LNCaP clone FGC (cell line): ENCODE measurements around the gene LRTM1.

Source experiments
- DNase-seq: peaks from one replicate; pipeline ENCODE4 v3.0.0-alpha.2; 2011; ENCODE audit warnings: low read depth
- H3K4me3 ChIP-seq: 2 replicates; pipeline ENCODE4 v1.5.1; 2011; ENCODE audit warnings: mild to moderate bottlenecking, low read depth, low read length, control low read depth
- TF ChIP-seq, protein P1 (sequence below): IDR thresholded peaks from 2 replicates; pipeline ENCODE4 v1.5.1; 2012; ENCODE audit warnings: mild to moderate bottlenecking; ENCODE audit not compliant: control insufficient read depth, insufficient read depth; ENCODE audit errors: extremely low read depth

LRTM1 gene

DNA sequence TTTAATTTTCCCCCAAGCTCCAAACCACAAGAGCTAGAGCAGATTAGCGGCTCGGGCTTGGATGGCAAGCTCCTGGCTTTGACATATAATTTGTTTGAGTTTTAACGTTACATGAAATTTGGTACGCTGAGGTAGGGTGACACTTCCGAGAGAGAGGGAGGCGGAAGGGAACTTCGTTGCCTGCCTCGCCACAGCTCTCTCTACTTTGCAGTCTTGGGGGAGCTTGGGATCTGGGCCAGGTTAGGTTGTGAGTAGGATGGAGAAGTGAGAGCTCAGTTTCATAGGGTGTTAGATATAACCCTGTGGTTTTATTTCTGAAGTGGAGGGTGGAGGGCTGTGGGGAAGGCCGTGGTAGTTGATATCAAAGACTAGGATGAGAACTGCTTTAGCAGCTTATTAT lies 39.7 kb downstream of the LRTM1 start:
- no peak for DNase-seq
- no peak overlapping the region for H3K4me3 ChIP-seq
- TF ChIP-seq, protein P1, sequence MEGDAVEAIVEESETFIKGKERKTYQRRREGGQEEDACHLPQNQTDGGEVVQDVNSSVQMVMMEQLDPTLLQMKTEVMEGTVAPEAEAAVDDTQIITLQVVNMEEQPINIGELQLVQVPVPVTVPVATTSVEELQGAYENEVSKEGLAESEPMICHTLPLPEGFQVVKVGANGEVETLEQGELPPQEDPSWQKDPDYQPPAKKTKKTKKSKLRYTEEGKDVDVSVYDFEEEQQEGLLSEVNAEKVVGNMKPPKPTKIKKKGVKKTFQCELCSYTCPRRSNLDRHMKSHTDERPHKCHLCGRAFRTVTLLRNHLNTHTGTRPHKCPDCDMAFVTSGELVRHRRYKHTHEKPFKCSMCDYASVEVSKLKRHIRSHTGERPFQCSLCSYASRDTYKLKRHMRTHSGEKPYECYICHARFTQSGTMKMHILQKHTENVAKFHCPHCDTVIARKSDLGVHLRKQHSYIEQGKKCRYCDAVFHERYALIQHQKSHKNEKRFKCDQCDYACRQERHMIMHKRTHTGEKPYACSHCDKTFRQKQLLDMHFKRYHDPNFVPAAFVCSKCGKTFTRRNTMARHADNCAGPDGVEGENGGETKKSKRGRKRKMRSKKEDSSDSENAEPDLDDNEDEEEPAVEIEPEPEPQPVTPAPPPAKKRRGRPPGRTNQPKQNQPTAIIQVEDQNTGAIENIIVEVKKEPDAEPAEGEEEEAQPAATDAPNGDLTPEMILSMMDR, result no peak

DNA sequence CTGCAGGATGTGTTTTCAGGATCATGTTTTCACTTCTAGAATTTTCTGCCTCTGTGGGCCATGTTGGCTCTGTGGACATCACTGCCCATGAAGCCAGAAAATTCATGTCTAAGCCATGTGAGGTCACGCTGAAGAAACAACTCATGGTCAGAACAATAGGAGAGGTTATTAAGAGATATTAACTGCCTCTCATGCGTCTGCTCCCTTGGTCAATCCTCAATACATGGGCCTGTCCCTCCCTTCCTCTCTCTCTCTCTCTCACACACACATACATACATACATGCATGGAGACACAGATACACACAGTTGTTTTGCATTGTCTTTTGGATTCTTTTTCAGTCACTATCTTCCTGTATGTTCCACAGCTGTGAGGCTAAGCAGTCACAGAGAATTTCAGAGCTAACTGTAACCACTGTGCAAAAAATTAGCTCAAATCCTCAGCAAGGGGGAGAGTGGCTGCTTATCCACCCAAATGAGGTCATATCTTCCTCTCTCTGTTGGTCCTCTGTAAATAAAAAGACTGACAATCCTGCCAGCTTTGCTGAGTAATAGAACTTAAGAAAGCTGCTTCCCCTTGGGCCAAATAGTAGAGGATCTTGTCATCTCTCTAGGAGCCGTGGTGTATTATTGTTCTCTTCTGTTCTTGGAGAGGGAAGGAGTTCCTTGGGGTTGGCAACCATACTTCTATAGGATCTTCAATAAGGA lies 45.6 kb downstream of the LRTM1 start:
- H3K4me3 ChIP-seq, result no peak overlapping the region
- TF ChIP-seq, protein P1, result no peak
- DNase-seq, result no peak

DNA sequence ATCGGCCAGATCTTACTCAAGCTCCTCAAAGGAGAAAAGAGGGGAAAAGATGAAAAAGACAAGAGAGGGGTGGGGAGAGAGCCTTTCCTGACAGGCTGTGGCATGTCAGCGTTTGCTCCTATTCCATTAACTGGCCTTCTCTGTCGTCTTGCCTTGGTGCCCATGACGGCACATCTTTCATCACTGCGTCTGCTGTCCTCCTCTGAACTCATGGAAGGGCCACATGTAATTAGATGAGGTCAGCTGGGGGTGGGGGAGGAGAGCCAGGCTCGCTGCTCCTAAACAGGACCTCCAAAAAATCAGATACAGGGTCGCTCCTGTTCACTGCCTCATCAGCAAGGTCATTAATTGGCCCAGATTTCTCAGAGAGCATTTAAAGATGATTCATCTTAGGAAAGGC lies 49.7 kb downstream of the LRTM1 start:
- H3K4me3 ChIP-seq, result no peak overlapping the region
- TF ChIP-seq, protein P1, result no peak
- no peak for DNase-seq

DNA sequence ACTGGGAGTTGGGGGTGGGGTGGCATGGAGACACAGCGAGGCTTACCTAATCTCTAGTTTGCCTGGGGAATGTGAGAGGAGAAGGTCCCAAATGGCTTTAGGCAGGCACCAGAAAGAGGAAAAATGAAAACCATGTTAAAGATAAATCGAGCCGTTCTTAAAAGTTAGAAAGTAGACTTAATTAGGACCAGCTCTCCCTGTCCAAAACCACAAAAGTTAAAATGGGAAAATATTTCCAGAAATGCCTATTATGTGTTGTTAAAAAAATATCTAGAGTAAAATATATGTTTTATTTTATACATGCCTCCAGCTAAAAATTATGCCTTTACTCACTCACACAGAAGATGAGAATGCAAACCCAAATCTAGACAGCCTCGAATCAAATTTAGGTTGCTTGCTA lies 50.1 kb downstream of the LRTM1 start:
- TF ChIP-seq, protein P1, result no peak
- DNase-seq, result no peak
- H3K4me3 ChIP-seq, result no peak overlapping the region

DNA sequence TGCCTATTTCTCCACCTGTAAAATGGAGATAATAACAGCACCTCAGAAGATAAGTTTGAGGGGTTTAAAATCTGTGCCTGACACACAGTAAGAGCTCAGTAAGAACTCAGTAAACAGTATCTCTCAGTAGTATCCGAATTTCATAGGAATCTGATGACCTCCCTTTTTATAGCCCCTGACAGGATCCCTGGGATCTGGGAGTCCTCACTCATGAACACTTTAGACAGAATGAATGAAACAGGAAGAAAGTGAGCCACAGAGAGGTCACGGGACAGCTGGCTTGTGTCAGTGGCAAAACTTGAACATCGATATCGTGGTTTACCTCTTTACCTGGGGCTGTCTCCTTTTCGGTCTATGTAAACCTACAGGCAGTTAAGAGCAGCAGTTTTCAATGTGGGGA lies 51.2 kb downstream of the LRTM1 start:
- TF ChIP-seq, protein P1, result no peak
- DNase-seq, result no peak
- H3K4me3 ChIP-seq, result no peak overlapping the region

DNA sequence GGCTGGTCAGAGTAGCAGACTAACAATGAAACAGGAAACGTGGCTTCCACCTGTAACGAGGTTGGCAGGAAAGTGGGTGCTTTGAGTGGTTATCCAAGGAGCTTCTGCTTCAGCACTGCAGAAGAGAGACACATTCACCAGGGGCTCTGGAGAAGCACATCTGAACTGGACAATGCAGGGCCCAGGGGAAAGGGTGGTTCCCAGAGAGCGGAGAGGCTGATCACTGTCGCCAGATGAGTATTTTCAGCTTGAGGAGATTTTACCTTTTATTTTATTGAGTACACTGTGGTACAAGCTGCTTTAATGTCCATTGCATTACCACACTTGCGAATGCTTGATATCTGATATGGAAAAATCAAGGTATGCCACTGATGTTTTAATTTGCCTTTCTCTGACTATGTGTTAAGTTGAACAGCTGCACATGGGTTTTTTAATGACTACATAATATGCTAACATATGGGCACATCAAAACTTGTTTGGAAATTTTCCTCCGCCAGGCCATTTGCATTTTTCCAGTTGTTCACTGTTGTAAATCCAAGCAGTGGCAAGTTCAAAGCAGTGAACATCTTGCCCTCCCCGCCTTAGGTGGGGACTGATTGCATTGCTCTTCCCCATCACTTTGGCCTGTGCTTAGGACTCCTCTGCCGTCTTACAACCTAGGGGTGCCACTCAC lies 52.1 kb downstream of the LRTM1 start:
- TF ChIP-seq, protein P1, result no peak
- no peak for DNase-seq
- H3K4me3 ChIP-seq, result no peak overlapping the region

DNA sequence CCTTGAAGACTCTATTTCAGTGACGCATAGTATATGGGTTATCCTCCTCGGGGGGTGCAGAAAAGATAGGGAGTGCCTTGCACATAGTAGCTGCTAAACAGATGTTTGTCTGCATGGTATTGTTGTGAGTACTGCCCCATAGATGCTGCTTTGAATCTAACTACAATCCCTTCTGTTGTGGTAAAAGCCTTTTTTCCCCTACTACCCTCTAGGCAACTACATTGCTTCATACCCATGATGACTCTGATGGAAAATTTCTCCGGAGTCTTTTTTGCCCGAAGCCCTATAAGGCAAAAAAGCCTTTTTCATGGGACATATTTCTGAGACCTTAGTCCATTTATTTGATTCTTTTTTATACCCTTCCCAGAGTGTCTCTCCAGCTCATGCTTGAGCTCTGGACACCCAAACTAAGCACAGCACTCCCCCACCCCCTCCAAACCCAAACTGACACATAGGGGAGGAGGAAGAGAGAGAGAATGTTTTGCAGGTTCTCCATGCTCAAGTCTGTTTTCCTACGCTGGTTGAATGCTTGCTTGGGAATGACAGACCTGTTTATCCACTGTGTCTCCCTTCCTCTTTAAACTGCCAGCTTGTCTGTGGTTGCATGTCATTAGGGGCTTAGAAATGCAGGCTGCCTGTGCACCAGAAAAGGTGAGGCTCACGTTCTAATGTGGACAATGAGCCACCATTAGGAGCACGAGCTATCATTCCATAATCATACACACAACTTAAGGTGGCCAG lies 52.9 kb downstream of the LRTM1 start:
- TF ChIP-seq, protein P1, result no peak
- no peak overlapping the region for H3K4me3 ChIP-seq
- DNase-seq, result no peak
